ENCODE measurements around the gene MAOA.
"Not testable (repeated sequence)": the region's sequence is repeated elsewhere in the genome, so short reads cannot be mapped to it uniquely, and the experiment has no call there.

DNA sequence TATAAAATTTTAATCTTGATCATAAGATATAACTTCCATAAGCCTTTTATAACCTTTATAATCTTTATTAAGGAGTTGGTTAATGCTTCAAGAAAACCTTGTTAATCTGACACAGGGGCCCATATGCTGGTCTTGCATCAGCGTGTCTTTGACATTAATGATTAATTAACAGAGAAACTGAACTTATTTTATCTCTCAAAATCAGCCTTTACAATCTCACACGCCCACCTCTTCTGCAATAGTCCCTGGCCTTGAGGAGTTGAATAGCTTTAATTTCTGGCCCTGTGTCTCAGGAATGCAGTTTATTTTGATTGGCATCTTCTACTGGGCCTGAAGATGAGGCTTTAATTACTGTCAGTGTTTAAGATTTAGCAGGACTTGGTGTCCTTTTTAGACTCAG lies 36.2 kb upstream of the MAOA start:
- TF ChIP-seq, protein P1, sequence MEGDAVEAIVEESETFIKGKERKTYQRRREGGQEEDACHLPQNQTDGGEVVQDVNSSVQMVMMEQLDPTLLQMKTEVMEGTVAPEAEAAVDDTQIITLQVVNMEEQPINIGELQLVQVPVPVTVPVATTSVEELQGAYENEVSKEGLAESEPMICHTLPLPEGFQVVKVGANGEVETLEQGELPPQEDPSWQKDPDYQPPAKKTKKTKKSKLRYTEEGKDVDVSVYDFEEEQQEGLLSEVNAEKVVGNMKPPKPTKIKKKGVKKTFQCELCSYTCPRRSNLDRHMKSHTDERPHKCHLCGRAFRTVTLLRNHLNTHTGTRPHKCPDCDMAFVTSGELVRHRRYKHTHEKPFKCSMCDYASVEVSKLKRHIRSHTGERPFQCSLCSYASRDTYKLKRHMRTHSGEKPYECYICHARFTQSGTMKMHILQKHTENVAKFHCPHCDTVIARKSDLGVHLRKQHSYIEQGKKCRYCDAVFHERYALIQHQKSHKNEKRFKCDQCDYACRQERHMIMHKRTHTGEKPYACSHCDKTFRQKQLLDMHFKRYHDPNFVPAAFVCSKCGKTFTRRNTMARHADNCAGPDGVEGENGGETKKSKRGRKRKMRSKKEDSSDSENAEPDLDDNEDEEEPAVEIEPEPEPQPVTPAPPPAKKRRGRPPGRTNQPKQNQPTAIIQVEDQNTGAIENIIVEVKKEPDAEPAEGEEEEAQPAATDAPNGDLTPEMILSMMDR (IDR thresholded peaks at IDR 0.05; ENCODE audit: low read depth, low read length): not testable (repeated sequence)
- TF ChIP-seq, protein P2, sequence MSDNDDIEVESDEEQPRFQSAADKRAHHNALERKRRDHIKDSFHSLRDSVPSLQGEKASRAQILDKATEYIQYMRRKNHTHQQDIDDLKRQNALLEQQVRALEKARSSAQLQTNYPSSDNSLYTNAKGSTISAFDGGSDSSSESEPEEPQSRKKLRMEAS (IDR thresholded peaks at IDR 0.05; ENCODE audit: low read depth, low read length): not testable (repeated sequence)
- not testable (repeated sequence) for TF ChIP-seq POLR2A (IDR thresholded peaks at IDR 0.05; ENCODE audit: extremely low read depth, insufficient read length)

All from NB4 (cell line).